H9 (cell line): ENCODE results near the gene GPR157. TPM values are rescaled to one million over a fixed set of nuclear protein-coding genes. Genes with fewer than 3 reads are reported as not detected.
"Not testable (repeated sequence)": the region's sequence is repeated elsewhere in the genome, so short reads cannot be mapped to it uniquely, and the experiment has no call there.

Experiments used
- DNase-seq: peaks from one replicate; pipeline ENCODE4 v3.0.0-alpha.2; 2017
- H2AFZ ChIP-seq: one replicate; pipeline ENCODE4 v1.6.1; 2013; ENCODE audit warnings: mild to moderate bottlenecking, low read length, control low read depth, moderate library complexity
- H2AK5ac ChIP-seq: 2 replicates; pipeline ENCODE4 v1.6.1; 2013; ENCODE audit warnings: low read length, control low read depth, mixed read lengths; ENCODE audit not compliant: insufficient read length
- H2BK120ac ChIP-seq: one replicate; pipeline ENCODE4 v1.6.1; 2013; ENCODE audit warnings: low read depth, mild to moderate bottlenecking, low read length, control low read depth, inconsistent platforms; ENCODE audit not compliant: poor library complexity, severe bottlenecking
- H2BK12ac ChIP-seq: 2 replicates; pipeline ENCODE4 v1.6.1; 2013; ENCODE audit warnings: low read length, control low read depth, mixed read lengths, low read depth; ENCODE audit not compliant: insufficient read length
- H2BK15ac ChIP-seq: 2 replicates; pipeline ENCODE4 v1.6.1; 2013; ENCODE audit warnings: low read depth, low read length, control low read depth
- H2BK20ac ChIP-seq: one replicate; pipeline ENCODE4 v1.6.1; 2013; ENCODE audit warnings: low read depth, mild to moderate bottlenecking, low read length, control low read depth, inconsistent platforms; ENCODE audit not compliant: poor library complexity, severe bottlenecking
- H2BK5ac ChIP-seq: 2 replicates; pipeline ENCODE4 v1.6.1; 2013; ENCODE audit warnings: low read length, control low read depth, mixed read lengths; ENCODE audit not compliant: insufficient read length
- H3K14ac ChIP-seq: 2 replicates; pipeline ENCODE4 v1.6.1; 2013; ENCODE audit warnings: low read length, control low read depth; ENCODE audit not compliant: insufficient read depth
- H3K18ac ChIP-seq: 2 replicates; pipeline ENCODE4 v1.6.1; 2013; ENCODE audit warnings: low read depth, mild to moderate bottlenecking, mixed read lengths, low read length, control low read depth; ENCODE audit not compliant: insufficient read length
- H3K23ac ChIP-seq: 2 replicates; pipeline ENCODE4 v1.6.1; 2013; ENCODE audit warnings: low read length, control low read depth, mixed read lengths, low read depth; ENCODE audit not compliant: insufficient read length
- H3K23me2 ChIP-seq: 2 replicates; pipeline ENCODE4 v1.6.1; 2013; ENCODE audit warnings: low read depth, mild to moderate bottlenecking, mixed read lengths, low read length, control low read depth; ENCODE audit not compliant: insufficient read length, poor library complexity, severe bottlenecking
- H3K27ac ChIP-seq: 2 replicates; pipeline ENCODE4 v1.5.1; 2013; ENCODE audit warnings: low read length, control low read depth, mixed read lengths, low read depth; ENCODE audit not compliant: insufficient read length
- H3K27me3 ChIP-seq: 2 replicates; pipeline ENCODE4 v1.6.1; 2013; ENCODE audit warnings: low read length, control low read depth, inconsistent platforms; ENCODE audit not compliant: insufficient read depth
- H3K4ac ChIP-seq: 2 replicates; pipeline ENCODE4 v1.6.1; 2013; ENCODE audit warnings: low read depth, mild to moderate bottlenecking, control low read depth, inconsistent platforms, low read length, moderate library complexity
- H3K4me1 ChIP-seq: 2 replicates; pipeline ENCODE4 v1.6.1; 2013; ENCODE audit warnings: low read length, control low read depth, inconsistent platforms; ENCODE audit not compliant: insufficient read depth
- H3K4me2 ChIP-seq: 2 replicates; pipeline ENCODE4 v1.6.1; 2013; ENCODE audit warnings: low read length, control low read depth, mixed read lengths; ENCODE audit not compliant: insufficient read length, insufficient read depth
- H3K56ac ChIP-seq: 2 replicates; pipeline ENCODE4 v1.6.1; 2013; ENCODE audit warnings: low read depth, mild to moderate bottlenecking, mixed read lengths, low read length, control low read depth; ENCODE audit not compliant: insufficient read length
- H3K79me1 ChIP-seq: 2 replicates; pipeline ENCODE4 v1.6.1; 2013; ENCODE audit warnings: low read depth, mild to moderate bottlenecking, moderate library complexity, low read length, control low read depth, inconsistent platforms; ENCODE audit not compliant: insufficient read depth, poor library complexity, severe bottlenecking
- H3K79me2 ChIP-seq: 2 replicates; pipeline ENCODE4 v1.6.1; 2013; ENCODE audit warnings: low read length, control low read depth, inconsistent platforms; ENCODE audit not compliant: insufficient read depth
- H3K9ac ChIP-seq: 2 replicates; pipeline ENCODE4 v1.6.1; 2013; ENCODE audit warnings: low read length, control low read depth, mixed read lengths; ENCODE audit not compliant: insufficient read length; ENCODE audit errors: extremely low read depth
- H3K9me3 ChIP-seq: one replicate; pipeline ENCODE4 v1.6.1; 2013; ENCODE audit warnings: low read depth, low read length, inconsistent platforms; ENCODE audit not compliant: control insufficient read depth
- H3T11ph ChIP-seq: one replicate; pipeline ENCODE4 v1.6.1; 2013; ENCODE audit warnings: mild to moderate bottlenecking, low read length, control low read depth, inconsistent platforms
- H4K20me1 ChIP-seq: one replicate; pipeline ENCODE4 v1.6.1; 2013; ENCODE audit not compliant: control insufficient read depth, insufficient read length, insufficient read depth
- H4K5ac ChIP-seq: 2 replicates; pipeline ENCODE4 v1.6.1; 2013; ENCODE audit warnings: low read depth, mild to moderate bottlenecking, mixed read lengths, low read length, control low read depth; ENCODE audit not compliant: insufficient read length
- H4K8ac ChIP-seq: replicated peaks from 2 replicates; pipeline ENCODE4 v1.6.1; 2013; ENCODE audit warnings: low read length, control low read depth, mixed read lengths, low read depth; ENCODE audit not compliant: insufficient read length
- H4K91ac ChIP-seq: 2 replicates; pipeline ENCODE4 v1.6.1; 2013; ENCODE audit warnings: low read depth, mild to moderate bottlenecking, moderate library complexity, mixed read lengths, low read length, control low read depth; ENCODE audit not compliant: insufficient read length
- H3K27ac Mint-ChIP-seq, 3 experiments: 2 replicates in 2 of 3; 3 replicates in 1 of 3; pipeline ENCODE4 v1.8.0; 2020 to 2021; ENCODE audit warnings: mixed read lengths in 3 of 3, mild to moderate bottlenecking in 1 of 3, moderate library complexity in 1 of 3
- H3K27me3 Mint-ChIP-seq: 2 replicates; pipeline ENCODE4 v1.8.0; 2021; ENCODE audit warnings: low read depth, mild to moderate bottlenecking, moderate library complexity, mixed read lengths
- H3K36me3 Mint-ChIP-seq, 3 experiments: 2 replicates in 2 of 3; 3 replicates in 1 of 3; pipeline ENCODE4 v1.8.0; 2020 to 2021; ENCODE audit warnings: low read depth in 3 of 3, mixed read lengths in 3 of 3; ENCODE audit not compliant: insufficient read depth in 1 of 3
- H3K4me1 Mint-ChIP-seq, 2 experiments: 2 replicates each; pipeline ENCODE4 v1.8.0; 2020; ENCODE audit warnings: mixed read lengths in 2 of 2
- H3K4me3 Mint-ChIP-seq, 2 experiments: 2 replicates in 1 of 2; 3 replicates in 1 of 2; pipeline ENCODE4 v1.8.0; 2020 to 2021; ENCODE audit warnings: mild to moderate bottlenecking in 2 of 2, mixed read lengths in 2 of 2, moderate library complexity in 1 of 2
- H3K9me3 Mint-ChIP-seq, 2 experiments: 2 replicates in 1 of 2; 3 replicates in 1 of 2; pipeline ENCODE4 v1.8.0; 2020; ENCODE audit warnings: mild to moderate bottlenecking in 2 of 2, mixed read lengths in 2 of 2, moderate library complexity in 1 of 2
- WGBS: extraction: QIAGEN DNeasy Blood & Tissue Kit; methylation state at CpG from one replicate; pipeline ENCODE4 v1.1.7; 2013; ENCODE audit warnings: missing lambda C conversion rate, low lambda C conversion rate, mixed read lengths; ENCODE audit not compliant: insufficient read length; ENCODE audit errors: extremely low coverage; 5-methylcytosine and 5-hydroxymethylcytosine counted together
- total RNA-seq: library from RNA; stranded (reverse); gene quantifications from 2 replicates; pipeline ENCODE4 v1.2.1, GENCODE V29; 2021
- TF ChIP-seq, protein P1 (sequence below): fragments of 200-600 bp; sonication (generic); conservative IDR thresholded peaks from 3 replicates; pipeline ENCODE4 v1.8.0; 2021; ENCODE audit warnings: antibody characterized with exemption, mild to moderate bottlenecking

Gene GPR157
- total RNA-seq, 1 experiment from 2014 or later: 3.8 TPM

DNA sequence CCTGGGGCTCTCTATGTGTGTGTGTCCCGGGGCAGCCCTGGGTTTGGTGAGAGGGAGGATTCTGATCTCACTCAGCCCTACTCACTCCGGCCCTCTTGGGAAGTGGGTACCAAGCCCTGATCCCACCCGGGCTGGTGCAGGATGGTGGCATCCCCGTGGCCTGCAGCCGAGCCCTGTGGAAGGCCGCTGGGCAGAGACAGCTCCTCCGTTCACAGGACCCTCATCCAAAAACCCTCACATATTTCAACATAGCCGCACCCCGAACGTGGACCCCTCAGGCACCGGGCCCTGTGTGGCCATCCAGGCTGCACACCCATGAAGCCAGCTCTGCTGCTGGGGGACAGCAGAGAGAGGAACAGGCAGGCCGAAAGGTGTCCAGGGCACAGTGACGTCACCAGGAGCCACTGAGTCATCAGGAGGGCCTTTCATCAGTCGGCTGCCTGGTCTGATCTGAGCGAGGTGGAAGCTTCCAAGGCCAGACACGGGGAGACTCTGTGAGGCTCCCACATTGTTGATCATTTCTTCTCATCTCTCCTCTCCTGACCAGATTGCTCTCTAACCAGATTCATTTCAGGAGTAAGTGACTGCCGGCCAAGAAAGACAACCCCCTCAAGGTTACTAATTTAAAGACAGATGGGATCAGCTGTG lies 16.2 kb upstream of the GPR157 start:
- no peak overlapping the region for H2BK15ac ChIP-seq
- H3K9me3 ChIP-seq: no peaks in the 10 kb centered on the region
- no peak overlapping the region for H3K56ac ChIP-seq
- no peak for DNase-seq
- no peak overlapping the region for H3K18ac ChIP-seq
- H3K9ac ChIP-seq: no peak overlapping the region
- H3K4me1 Mint-ChIP-seq: peaks cover 5% of the 10 kb centered on the region in 2 experiments; a peak in 1 of 4 replicates
- H3K27ac Mint-ChIP-seq: peak overlapping the region in 2 of 3 experiments; percentile 67 to 77; a peak in 3 of 7 replicates
- no peaks in the 10 kb centered on the region for H3K27me3 ChIP-seq
- H4K8ac ChIP-seq: no peak overlapping the region
- H3K14ac ChIP-seq: no peak overlapping the region; the same call in 1 of the 2 replicates
- no peaks in the 10 kb centered on the region for H3K23me2 ChIP-seq
- H3K9me3 Mint-ChIP-seq: no peaks in the 10 kb centered on the region
- TF ChIP-seq, protein P1, sequence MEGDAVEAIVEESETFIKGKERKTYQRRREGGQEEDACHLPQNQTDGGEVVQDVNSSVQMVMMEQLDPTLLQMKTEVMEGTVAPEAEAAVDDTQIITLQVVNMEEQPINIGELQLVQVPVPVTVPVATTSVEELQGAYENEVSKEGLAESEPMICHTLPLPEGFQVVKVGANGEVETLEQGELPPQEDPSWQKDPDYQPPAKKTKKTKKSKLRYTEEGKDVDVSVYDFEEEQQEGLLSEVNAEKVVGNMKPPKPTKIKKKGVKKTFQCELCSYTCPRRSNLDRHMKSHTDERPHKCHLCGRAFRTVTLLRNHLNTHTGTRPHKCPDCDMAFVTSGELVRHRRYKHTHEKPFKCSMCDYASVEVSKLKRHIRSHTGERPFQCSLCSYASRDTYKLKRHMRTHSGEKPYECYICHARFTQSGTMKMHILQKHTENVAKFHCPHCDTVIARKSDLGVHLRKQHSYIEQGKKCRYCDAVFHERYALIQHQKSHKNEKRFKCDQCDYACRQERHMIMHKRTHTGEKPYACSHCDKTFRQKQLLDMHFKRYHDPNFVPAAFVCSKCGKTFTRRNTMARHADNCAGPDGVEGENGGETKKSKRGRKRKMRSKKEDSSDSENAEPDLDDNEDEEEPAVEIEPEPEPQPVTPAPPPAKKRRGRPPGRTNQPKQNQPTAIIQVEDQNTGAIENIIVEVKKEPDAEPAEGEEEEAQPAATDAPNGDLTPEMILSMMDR: no peak
- H3K36me3 Mint-ChIP-seq: peaks cover 0 to 6% (median 0%) of the 10 kb centered on the region in 3 experiments; a peak in 3 of 7 replicates
- H2AFZ ChIP-seq: no peak overlapping the region
- no peaks in the 10 kb centered on the region for H3K79me1 ChIP-seq
- H3K4me1 ChIP-seq: no peaks in the 10 kb centered on the region
- no peaks in the 10 kb centered on the region for H3K27me3 Mint-ChIP-seq
- no peak overlapping the region for H4K5ac ChIP-seq
- H4K20me1 ChIP-seq: no peaks in the 10 kb centered on the region
- H3K4me3 Mint-ChIP-seq: no peak overlapping the region
- no peak overlapping the region for H2AK5ac ChIP-seq
- no peak overlapping the region for H2BK12ac ChIP-seq
- no peaks in the 10 kb centered on the region for H3K79me2 ChIP-seq
- no peak overlapping the region for H2BK20ac ChIP-seq
- WGBS: no CpG with 5 or more reads among the region's 17 CpGs
- H3T11ph ChIP-seq: no peak overlapping the region
- no peak overlapping the region for H2BK120ac ChIP-seq
- H4K91ac ChIP-seq: no peak overlapping the region
- H3K4ac ChIP-seq: no peak overlapping the region
- H2BK5ac ChIP-seq: no peak overlapping the region
- H3K23ac ChIP-seq: no peak overlapping the region
- no peak overlapping the region for H3K4me2 ChIP-seq
- H3K27ac ChIP-seq: no peak overlapping the region

DNA sequence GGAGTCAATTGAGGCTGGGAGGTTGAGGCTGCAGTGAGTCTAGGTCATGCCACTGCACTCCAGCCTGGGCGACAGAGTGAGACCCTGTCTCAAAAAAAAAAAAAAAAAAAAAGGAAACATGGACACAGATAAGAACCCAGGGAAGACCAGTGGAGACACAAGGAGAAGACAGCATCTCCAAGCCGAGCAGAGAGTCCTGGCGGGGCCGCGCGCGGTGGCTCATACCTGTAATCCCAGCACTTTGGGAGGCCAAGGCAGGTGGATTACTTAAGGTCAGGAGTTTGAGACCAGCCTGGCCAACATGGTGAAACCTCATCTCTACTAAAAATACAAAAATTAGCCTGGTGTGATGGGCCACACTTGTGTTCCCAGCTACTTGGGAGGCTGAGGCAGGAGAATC lies 15.6 kb upstream of the GPR157 start:
- not testable (repeated sequence) for H3K4me1 Mint-ChIP-seq, H3K36me3 Mint-ChIP-seq, H3K27me3 ChIP-seq, H3K79me2 ChIP-seq, H3T11ph ChIP-seq, H3K4ac ChIP-seq, H2BK120ac ChIP-seq, H2BK12ac ChIP-seq, H2BK5ac ChIP-seq, H3K4me1 ChIP-seq, H3K18ac ChIP-seq, H4K20me1 ChIP-seq, H3K14ac ChIP-seq, H3K27ac ChIP-seq, H3K9me3 ChIP-seq, H4K8ac ChIP-seq, H2AFZ ChIP-seq, H4K91ac ChIP-seq, H3K4me2 ChIP-seq, H3K56ac ChIP-seq, DNase-seq, H3K27me3 Mint-ChIP-seq, H3K23me2 ChIP-seq, H3K9me3 Mint-ChIP-seq, H4K5ac ChIP-seq, H2BK15ac ChIP-seq, H3K4me3 Mint-ChIP-seq, H2AK5ac ChIP-seq, H3K23ac ChIP-seq, H3K9ac ChIP-seq, H3K27ac Mint-ChIP-seq, H2BK20ac ChIP-seq, H3K79me1 ChIP-seq
- WGBS: no CpG with 5 or more reads among the region's 7 CpGs
